HuH-7 (cell line): ENCODE measurements around the gene SLC13A4.
"Not testable (repeated sequence)": the region's sequence is repeated elsewhere in the genome, so short reads cannot be mapped to it uniquely, and the experiment has no call there.

ENCODE experiments used
- DNase-seq: peaks from one replicate; pipeline ENCODE4 v3.0.0; 2011; ENCODE audit warnings: low spot score

The SLC13A4 gene

GRCh38 chr7:135662123-135662372 lies 65.9 kb downstream of the SLC13A4 start:
- DNase-seq, result no peak

GRCh38 chr7:135661311-135662122 lies 66.5 kb downstream of the SLC13A4 start:
- DNase-seq, result peak; percentile 40

- DNase-seq, result no peak
Observed at GRCh38 chr7:135659159-135659846, 68.7 kb downstream of the SLC13A4 start.

GRCh38 chr7:135658564-135658963 lies 69.4 kb downstream of the SLC13A4 start:
- no peak for DNase-seq

- DNase-seq, result no peak
Observed at GRCh38 chr7:135653340-135654080, 74.5 kb downstream of the SLC13A4 start.

- DNase-seq, result no peak
Observed at GRCh38 chr7:135650831-135651573, 77.0 kb downstream of the SLC13A4 start.

GRCh38 chr7:135648235-135648634 lies 79.8 kb downstream of the SLC13A4 start:
- DNase-seq, result no peak

- no peak for DNase-seq
Observed at GRCh38 chr7:135647755-135648154, 80.2 kb downstream of the SLC13A4 start.

GRCh38 chr7:135645296-135645904 lies 82.6 kb downstream of the SLC13A4 start:
- no peak for DNase-seq

GRCh38 chr7:135644729-135645128 lies 83.3 kb downstream of the SLC13A4 start:
- DNase-seq, result no peak

GRCh38 chr7:135644154-135644553 lies 83.8 kb downstream of the SLC13A4 start:
- DNase-seq, result no peak

- DNase-seq, result not testable (repeated sequence)
Observed at GRCh38 chr7:135639690-135640089, 88.3 kb downstream of the SLC13A4 start.

- DNase-seq, result no peak
Observed at GRCh38 chr7:135634191-135634878, 93.7 kb downstream of the SLC13A4 start.
